K562 (cell line): ENCODE results near the gene SLC25A53. TPM values are rescaled to one million over a fixed set of nuclear protein-coding genes. Genes with fewer than 3 reads are reported as not detected.

Experiments
- BCL6 ChIP-seq: fragments of 250-450 bp; sonication (Bioruptor Pico); IDR thresholded peaks from 2 replicates; pipeline ENCODE4 v1.4.0; 2020
- NR2C2 ChIP-seq, 2 experiments: fragments of 200-800 bp in 1 of 2; sonication (Bioruptor generic) in 1 of 2; sonication (generic) in 1 of 2; formaldehyde crosslinking in 1 of 2; IDR thresholded peaks; 2 replicates each; pipeline versions ENCODE4 v1.6.1 to v1.8.0; 2016 to 2022; ENCODE audit warnings: mild to moderate bottlenecking in 1 of 2, missing compliant biosample characterization in 1 of 2, missing genetic modification characterization in 1 of 2, missing genetic modification reagents in 1 of 2
- STAT6 ChIP-seq: sonication (generic); formaldehyde crosslinking; IDR thresholded peaks from 2 replicates; pipeline ENCODE4 v1.8.1; 2023; ENCODE audit warnings: mild to moderate bottlenecking, missing genetic modification reagents
- TRIM28 ChIP-seq: fragments of 450-650 bp; IDR thresholded peaks from 2 replicates; pipeline ENCODE4 v1.6.1; 2017
- ZFP36 ChIP-seq: fragments of 150-350 bp; IDR thresholded peaks from 2 replicates; pipeline ENCODE4 v1.6.1; 2018; ENCODE audit warnings: low read length, low read depth; ENCODE audit not compliant: partially characterized antibody
- ZKSCAN3 ChIP-seq: fragments of 250-450 bp; sonication (Bioruptor Pico); IDR thresholded peaks from 2 replicates; pipeline ENCODE4 v1.4.0; 2020
- ZNF561 ChIP-seq: fragments of 450-650 bp; formaldehyde crosslinking; conservative IDR thresholded peaks from 2 replicates; pipeline ENCODE4 v1.4.0; 2020; ENCODE audit warnings: mild to moderate bottlenecking, moderate library complexity
- ZNF740 ChIP-seq, 3 experiments: fragments of 200-800 bp in 1 of 3; sonication (Bioruptor generic) in 1 of 3; sonication (generic) in 1 of 3; formaldehyde crosslinking in 1 of 3; IDR thresholded peaks; 2 replicates each; pipeline versions ENCODE4 v1.6.1 to v1.8.0; 2016 to 2022; ENCODE audit warnings: mild to moderate bottlenecking in 2 of 3, missing compliant biosample characterization in 2 of 3, missing genetic modification characterization in 2 of 3, missing genetic modification reagents in 1 of 3
- polyA plus RNA-seq, 8 experiments: library from polyadenylated mRNA; depleted of rRNA in 4 of 8; stranded (reverse) in 5 of 8; unstranded in 3 of 8; fragments of >200 nt; fragmentation: Nextera tagmentation in 2 of 8; fragmentation: Illumina TruSeq in 1 of 8; extraction: Ambion mirVana in 2 of 8; extraction: Trizol in 1 of 8; gene quantifications; 2 replicates each; pipeline versions ENCODE4 v1.2.1 to v1.2.3, GENCODE V29; 2011 to 2014; ENCODE audit warnings: inconsistent platforms in 1 of 8, missing spikeins in 1 of 8
- total RNA-seq, 7 experiments: library from RNA; depleted of rRNA in 6 of 7; stranded (reverse); fragments of >200 nt in 6 of 7; fragmentation: Illumina TruSeq in 2 of 7; extraction: Trizol in 2 of 7; gene quantifications; 2 replicates each; pipeline versions ENCODE4 v1.2.1 to v1.2.3, GENCODE V29; 2011 to 2021; ENCODE audit warnings: low replicate concordance in 1 of 7
- TF ChIP-seq, protein P1 (sequence below): fragments of 250-450 bp; sonication (Bioruptor Pico); IDR thresholded peaks from 2 replicates; pipeline ENCODE4 v1.5.0; 2022; ENCODE audit warnings: mild to moderate bottlenecking
- TF ChIP-seq, protein P2 (sequence below): fragments of 450-650 bp; formaldehyde crosslinking; IDR thresholded peaks from 2 replicates; pipeline ENCODE4 v1.4.0; 2020; ENCODE audit warnings: mild to moderate bottlenecking, moderate library complexity
- TF ChIP-seq, protein P3 (sequence below): fragments of 250-450 bp; sonication (Bioruptor Pico); IDR thresholded peaks from 2 replicates; pipeline ENCODE4 v1.8.0; 2022; ENCODE audit warnings: inconsistent platforms, mild to moderate bottlenecking, moderate library complexity, borderline replicate concordance

Gene SLC25A53
- total and polyA plus RNA-seq, 9 of the 15 experiments (the other 6 are each of a cell fraction or from before 2014, with no cell fraction given) = 2.4 to 8.6 (median 5.6) TPM

- TF ChIP-seq ZNF740 (CRISPR knock-in tag; IDR thresholded peaks at IDR 0.05) (no peak), ZNF740 (tag; IDR thresholded peaks at IDR 0.05) (no peak), TRIM28 (peak; percentile 59; the same call in 1 of the 2 replicates), ZNF561 (no peak), ZKSCAN3 (no peak), BCL6 (CRISPR knock-in tag) (no peak), STAT6 (CRISPR knock-in tag) (no peak), ZFP36 (no peak), NR2C2 (CRISPR knock-in tag; IDR thresholded peaks at IDR 0.05) (0 out of 2 replicates have a peak, but pooled peaks have one; percentile 13), NR2C2 (tag; IDR thresholded peaks at IDR 0.05) (peak; percentile 99)
- TF ChIP-seq, protein P1, sequence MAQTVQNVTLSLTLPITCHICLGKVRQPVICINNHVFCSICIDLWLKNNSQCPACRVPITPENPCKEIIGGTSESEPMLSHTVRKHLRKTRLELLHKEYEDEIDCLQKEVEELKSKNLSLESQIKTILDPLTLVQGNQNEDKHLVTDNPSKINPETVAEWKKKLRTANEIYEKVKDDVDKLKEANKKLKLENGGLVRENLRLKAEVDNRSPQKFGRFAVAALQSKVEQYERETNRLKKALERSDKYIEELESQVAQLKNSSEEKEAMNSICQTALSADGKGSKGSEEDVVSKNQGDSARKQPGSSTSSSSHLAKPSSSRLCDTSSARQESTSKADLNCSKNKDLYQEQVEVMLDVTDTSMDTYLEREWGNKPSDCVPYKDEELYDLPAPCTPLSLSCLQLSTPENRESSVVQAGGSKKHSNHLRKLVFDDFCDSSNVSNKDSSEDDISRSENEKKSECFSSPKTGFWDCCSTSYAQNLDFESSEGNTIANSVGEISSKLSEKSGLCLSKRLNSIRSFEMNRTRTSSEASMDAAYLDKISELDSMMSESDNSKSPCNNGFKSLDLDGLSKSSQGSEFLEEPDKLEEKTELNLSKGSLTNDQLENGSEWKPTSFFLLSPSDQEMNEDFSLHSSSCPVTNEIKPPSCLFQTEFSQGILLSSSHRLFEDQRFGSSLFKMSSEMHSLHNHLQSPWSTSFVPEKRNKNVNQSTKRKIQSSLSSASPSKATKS (CRISPR knock-in tag) = no peak
- TF ChIP-seq, protein P2, sequence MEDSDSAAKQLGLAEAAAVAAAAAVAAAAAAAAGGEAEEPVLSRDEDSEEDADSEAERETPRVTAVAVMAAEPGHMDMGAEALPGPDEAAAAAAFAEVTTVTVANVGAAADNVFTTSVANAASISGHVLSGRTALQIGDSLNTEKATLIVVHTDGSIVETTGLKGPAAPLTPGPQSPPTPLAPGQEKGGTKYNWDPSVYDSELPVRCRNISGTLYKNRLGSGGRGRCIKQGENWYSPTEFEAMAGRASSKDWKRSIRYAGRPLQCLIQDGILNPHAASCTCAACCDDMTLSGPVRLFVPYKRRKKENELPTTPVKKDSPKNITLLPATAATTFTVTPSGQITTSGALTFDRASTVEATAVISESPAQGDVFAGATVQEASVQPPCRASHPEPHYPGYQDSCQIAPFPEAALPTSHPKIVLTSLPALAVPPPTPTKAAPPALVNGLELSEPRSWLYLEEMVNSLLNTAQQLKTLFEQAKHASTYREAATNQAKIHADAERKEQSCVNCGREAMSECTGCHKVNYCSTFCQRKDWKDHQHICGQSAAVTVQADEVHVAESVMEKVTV = no peak
- TF ChIP-seq, protein P3, sequence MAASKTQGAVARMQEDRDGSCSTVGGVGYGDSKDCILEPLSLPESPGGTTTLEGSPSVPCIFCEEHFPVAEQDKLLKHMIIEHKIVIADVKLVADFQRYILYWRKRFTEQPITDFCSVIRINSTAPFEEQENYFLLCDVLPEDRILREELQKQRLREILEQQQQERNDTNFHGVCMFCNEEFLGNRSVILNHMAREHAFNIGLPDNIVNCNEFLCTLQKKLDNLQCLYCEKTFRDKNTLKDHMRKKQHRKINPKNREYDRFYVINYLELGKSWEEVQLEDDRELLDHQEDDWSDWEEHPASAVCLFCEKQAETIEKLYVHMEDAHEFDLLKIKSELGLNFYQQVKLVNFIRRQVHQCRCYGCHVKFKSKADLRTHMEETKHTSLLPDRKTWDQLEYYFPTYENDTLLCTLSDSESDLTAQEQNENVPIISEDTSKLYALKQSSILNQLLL (CRISPR knock-in tag) = no peak
These were observed at the start of gene SLC25A53 (continued) for GRCh38 chrX:104156630-104157529.
